K562 (cell line): ENCODE data around the gene HNRNPD. TPM values are rescaled to one million over a fixed set of nuclear protein-coding genes. Genes with fewer than 3 reads are reported as not detected.
A peak's percentile ranks its signal among the peaks of the same experiment; 100 is the strongest.

Experiments used
- ATAC-seq: fragments of 200-7000 bp; cut with Tn5 transposase; 3 replicates; pipeline ENCODE4 v1.9.1; 2020; ENCODE audit warnings: moderate library complexity
- BruUV-seq: library from RNA; stranded (reverse); fragments of 400-500 nt; replicated peaks from 2 replicates; lab custom pipeline; 2021; lab: Mats Ljungman, UMichigan
- CTCF ChIA-PET: fragments of 300-600 bp; formaldehyde crosslinking; extraction: SDS; loops from one replicate; lab custom pipeline; 2021; ENCODE audit warnings: low intra/inter-chr PET ratio; lab: Yijun Ruan, JAX
- POLR2A ChIA-PET: fragments of 300-600, 350-650 bp; sonication (Branson Sonifier 250); formaldehyde crosslinking; extraction: SDS; loops from one replicate; lab custom pipeline; 2021; ENCODE audit warnings: antibody characterized with exemption, inconsistent platforms; lab: Yijun Ruan, JAX
- DNase-seq, 4 experiments: peaks; one replicate each; pipeline versions ENCODE4 v3.0.0 to v3.0.0-alpha.2; 2011 to 2018; ENCODE audit warnings: low spot score in 3 of 4, mixed read lengths in 3 of 4; ENCODE audit errors: extremely low read depth in 1 of 4
- FAIRE-seq: peaks from 2 replicates; lab custom pipeline; 2011; peaks lifted over from hg19 to GRCh38; lab: Jason Lieb, UNC
- H2AFZ ChIP-seq: 2 replicates; pipeline ENCODE4 v1.6.0; 2011; ENCODE audit warnings: low read depth, low read length, control low read depth, inconsistent platforms
- H3K27ac ChIP-seq: fragments of 200-600 bp; 3 replicates; pipeline ENCODE4 v1.8.0; 2011; ENCODE audit warnings: low read depth, mild to moderate bottlenecking, control low read depth, inconsistent platforms, low read length, moderate library complexity, mixed read lengths; ENCODE audit errors: extremely low read depth
- H3K27me3 ChIP-seq, 2 experiments: fragments of 300-600 bp in 1 of 2; 2 replicates in 1 of 2; 3 replicates in 1 of 2; pipeline versions ENCODE4 v1.6.0 to v1.8.0; 2011; ENCODE audit warnings: inconsistent platforms in 2 of 2, low read length in 2 of 2, mild to moderate bottlenecking in 1 of 2, mixed read lengths in 1 of 2, moderate library complexity in 1 of 2; ENCODE audit not compliant: control insufficient read depth in 2 of 2, insufficient read depth in 2 of 2
- H3K36me3 ChIP-seq: fragments of 300-600 bp; 3 replicates; pipeline ENCODE4 v1.8.0; 2011; ENCODE audit warnings: mild to moderate bottlenecking, low read length, inconsistent platforms; ENCODE audit not compliant: control insufficient read depth, insufficient read depth
- H3K4me1 ChIP-seq, 2 experiments: fragments of 200-600 bp in 1 of 2; replicated peaks in 1 of 2; 2 replicates in 1 of 2; 3 replicates in 1 of 2; pipeline versions ENCODE4 v1.5.1 to v1.8.0; 2011; ENCODE audit warnings: inconsistent platforms in 2 of 2, low read length in 2 of 2, mild to moderate bottlenecking in 1 of 2, mixed read lengths in 1 of 2, moderate library complexity in 1 of 2; ENCODE audit not compliant: control insufficient read depth in 2 of 2, insufficient read depth in 2 of 2
- H3K4me2 ChIP-seq: 2 replicates; pipeline ENCODE4 v1.6.1; 2011; ENCODE audit warnings: low read length, control low read depth, inconsistent platforms, mixed read lengths; ENCODE audit not compliant: insufficient read depth
- H3K4me3 ChIP-seq: fragments of 200-600 bp; sonication (generic), shearing (Covaris generic); 2 replicates; pipeline ENCODE4 v1.5.1; 2016; ENCODE audit warnings: control low read depth, inconsistent platforms
- H3K79me2 ChIP-seq: fragments of 200-600 bp; 3 replicates; pipeline ENCODE4 v1.8.0; 2011; ENCODE audit warnings: low read length, inconsistent platforms; ENCODE audit not compliant: control insufficient read depth, insufficient read depth
- H3K9ac ChIP-seq, 2 experiments: 2 replicates each; pipeline versions ENCODE4 v1.6.0 to v1.6.1; 2011; ENCODE audit warnings: low read depth in 2 of 2, low read length in 2 of 2, control low read depth in 1 of 2, inconsistent platforms in 1 of 2, mild to moderate bottlenecking in 1 of 2, mixed read lengths in 1 of 2; ENCODE audit not compliant: insufficient read depth in 1 of 2
- H3K9me1 ChIP-seq: one replicate; pipeline ENCODE4 v1.6.0; 2011; ENCODE audit warnings: inconsistent platforms, mild to moderate bottlenecking, low read length, moderate library complexity; ENCODE audit not compliant: control insufficient read depth, insufficient read depth
- H3K9me3 ChIP-seq: replicated peaks from 2 replicates; pipeline ENCODE4 v1.5.1; 2011; ENCODE audit warnings: low read depth, low read length, inconsistent platforms; ENCODE audit not compliant: control insufficient read depth, insufficient read depth
- H4K20me1 ChIP-seq: replicated peaks from 2 replicates; pipeline ENCODE4 v1.6.1; 2011; ENCODE audit warnings: low read length, inconsistent platforms, mixed read lengths; ENCODE audit not compliant: control insufficient read depth, insufficient read depth
- CEBPB ChIP-seq: fragments of 450-650 bp; IDR thresholded peaks from 2 replicates; pipeline ENCODE4 v1.6.1; 2016; ENCODE audit warnings: missing genetic modification characterization, missing compliant biosample characterization
- CHD1 ChIP-seq: fragments of 200-600 bp; sonication (generic); IDR thresholded peaks from one replicate; pipeline ENCODE4 v1.6.1; 2012; ENCODE audit warnings: mild to moderate bottlenecking, moderate library complexity, low read length, inconsistent platforms
- CXXC5 ChIP-seq: fragments of 250-450 bp; sonication (Bioruptor Pico); IDR thresholded peaks from 2 replicates; pipeline ENCODE4 v1.8.0; 2022; ENCODE audit warnings: inconsistent platforms, mild to moderate bottlenecking, moderate library complexity
- FOXP4 ChIP-seq: sonication (generic); formaldehyde crosslinking; IDR thresholded peaks from 2 replicates; pipeline ENCODE4 v1.8.0; 2022; ENCODE audit warnings: mild to moderate bottlenecking, missing genetic modification reagents, borderline replicate concordance
- GTF2A2 ChIP-seq: IDR thresholded peaks from 2 replicates; pipeline ENCODE4 v1.6.1; 2016; ENCODE audit warnings: mild to moderate bottlenecking, missing genetic modification characterization, missing compliant biosample characterization
- MYC ChIP-seq, 2 experiments: fragments of 250-450 bp in 1 of 2; sonication (Bioruptor Pico) in 1 of 2; IDR thresholded peaks; 2 replicates each; pipeline versions ENCODE4 v1.5.1 to v1.6.1; 2012 to 2021; ENCODE audit warnings: low read depth in 2 of 2, borderline replicate concordance in 1 of 2, improper control_type of control experiment in 1 of 2, low read length in 1 of 2, mild to moderate bottlenecking in 1 of 2, moderate library complexity in 1 of 2
- NBN ChIP-seq: fragments of 450-650 bp; IDR thresholded peaks from 2 replicates; pipeline ENCODE4 v1.6.1; 2016; ENCODE audit warnings: low read depth, mild to moderate bottlenecking
- POU5F1 ChIP-seq: fragments of 150-350 bp; IDR thresholded peaks from 2 replicates; pipeline ENCODE4 v1.6.1; 2014; ENCODE audit warnings: borderline replicate concordance, low read length, low read depth, mild to moderate bottlenecking; ENCODE audit not compliant: partially characterized antibody
- RHOXF2B ChIP-seq: fragments of 250-450 bp; sonication (Bioruptor Pico); conservative IDR thresholded peaks from 2 replicates; pipeline ENCODE4 v1.5.1; 2021
- SOX6 ChIP-seq: fragments of 450-650 bp; IDR thresholded peaks from 2 replicates; pipeline ENCODE4 v1.6.1; 2014; ENCODE audit warnings: mild to moderate bottlenecking
- TAF1 ChIP-seq: IDR thresholded peaks from 2 replicates; pipeline ENCODE4 v1.6.1; 2011; ENCODE audit warnings: mild to moderate bottlenecking, low read length, moderate library complexity; ENCODE audit not compliant: insufficient read depth, control insufficient read depth, severe bottlenecking; ENCODE audit errors: extremely low read depth
- YBX1 ChIP-seq: fragments of 450-650 bp; IDR thresholded peaks from 2 replicates; pipeline ENCODE4 v1.7.1; 2016; ENCODE audit warnings: mild to moderate bottlenecking
- WGBS: fragments of 100-300 bp; shearing (Covaris generic); methylation state at CpG from one replicate; pipeline ENCODE4 v1.1.6; 2016; ENCODE audit warnings: low coverage, mixed read lengths; ENCODE audit not compliant: insufficient coverage; ENCODE audit errors: missing lambda C conversion rate; 5-methylcytosine and 5-hydroxymethylcytosine counted together
- in situ Hi-C: fragments of 300-500 bp; cut with MboI; formaldehyde crosslinking; loops from 4 replicates; pipeline ENCODE4 v1.15.0; 2018; ENCODE audit warnings: inconsistent platforms, mixed read lengths
- intact Hi-C: fragments of 100-400 bp; cut with micrococcal nuclease; formaldehyde crosslinking; loops from 2 replicates; pipeline ENCODE4 v1.14.2; 2022
- polyA plus RNA-seq, 8 experiments: library from polyadenylated mRNA; depleted of rRNA in 4 of 8; stranded (reverse) in 5 of 8; unstranded in 3 of 8; fragments of >200 nt; fragmentation: Nextera tagmentation in 2 of 8; fragmentation: Illumina TruSeq in 1 of 8; extraction: Ambion mirVana in 2 of 8; extraction: Trizol in 1 of 8; gene quantifications; 2 replicates each; pipeline versions ENCODE4 v1.2.1 to v1.2.3, GENCODE V29; 2011 to 2014; ENCODE audit warnings: inconsistent platforms in 1 of 8, missing spikeins in 1 of 8
- total RNA-seq, 7 experiments: library from RNA; depleted of rRNA in 6 of 7; stranded (reverse); fragments of >200 nt in 6 of 7; fragmentation: Illumina TruSeq in 2 of 7; extraction: Trizol in 2 of 7; gene quantifications; 2 replicates each; pipeline versions ENCODE4 v1.2.1 to v1.2.3, GENCODE V29; 2011 to 2021; ENCODE audit warnings: low replicate concordance in 1 of 7
- TF ChIP-seq, protein P1 (sequence below): fragments of 250-450 bp; sonication (Bioruptor Pico); IDR thresholded peaks from 2 replicates; pipeline ENCODE4 v1.4.0; 2020
- TF ChIP-seq, protein P2 (sequence below): fragments of 250-450 bp; sonication (Bioruptor Pico); IDR thresholded peaks from 2 replicates; pipeline ENCODE4 v1.9.0; 2021; ENCODE audit warnings: mild to moderate bottlenecking, inconsistent platforms

The HNRNPD gene
- total and polyA plus RNA-seq, 9 of the 15 experiments (the other 6 are each of a cell fraction or from before 2014, with no cell fraction given) = 92.4 to 955 (median 160) TPM

- in situ Hi-C loops = no loop called here
- ChIA-PET POLR2A (interaction anchor here (0.8 to 3.2 kb wide), 8 partner anchors 11 to 1106 kb away, joined by 3 to 25 read pairs (median 4); no protein-coding TSS in a partner anchor), CTCF (interaction anchor here (1.1 kb wide), 1 partner anchor 12 kb away, joined by 5 read pairs; no protein-coding TSS in a partner anchor)
- intact Hi-C loops = loop anchor here (5.0 to 10.0 kb wide), 2 partner anchors 530 to 642 kb away; partner anchors contain the start of genes LIN54 and THAP9
- 1% methylated on average over 35 of the region's 37 CpGs for WGBS
- H2AFZ ChIP-seq = 0 out of 2 replicates have a peak overlapping the region, but pooled peaks have one; percentile 29
- H3K4me2 ChIP-seq = peak overlapping the region; percentile 86
- peak overlapping the region; percentile 100 for H3K27ac ChIP-seq
- peak overlapping the region; percentile 94 for H3K4me3 ChIP-seq
- H3K4me1 ChIP-seq = peaks cover 9 to 17% of the 10 kb centered on the region in 2 experiments
- DNase-seq (peak; percentile 61 to 94 (median 75)), ATAC-seq (peak; percentile 70), FAIRE-seq (peak; percentile 89)
- H3K79me2 ChIP-seq = peaks cover 84% of the 10 kb centered on the region
- peaks cover 52% of the 10 kb centered on the region for H4K20me1 ChIP-seq
- BruUV-seq = no TSS peak
- no peaks in the 10 kb centered on the region for H3K9me3 ChIP-seq
- H3K9ac ChIP-seq = peak overlapping the region; percentile 98 to 99
- peaks cover 54% of the 10 kb centered on the region for H3K36me3 ChIP-seq
- H3K27me3 ChIP-seq = no peaks in the 10 kb centered on the region
- no peaks in the 10 kb centered on the region for H3K9me1 ChIP-seq
- TF ChIP-seq, protein P1, sequence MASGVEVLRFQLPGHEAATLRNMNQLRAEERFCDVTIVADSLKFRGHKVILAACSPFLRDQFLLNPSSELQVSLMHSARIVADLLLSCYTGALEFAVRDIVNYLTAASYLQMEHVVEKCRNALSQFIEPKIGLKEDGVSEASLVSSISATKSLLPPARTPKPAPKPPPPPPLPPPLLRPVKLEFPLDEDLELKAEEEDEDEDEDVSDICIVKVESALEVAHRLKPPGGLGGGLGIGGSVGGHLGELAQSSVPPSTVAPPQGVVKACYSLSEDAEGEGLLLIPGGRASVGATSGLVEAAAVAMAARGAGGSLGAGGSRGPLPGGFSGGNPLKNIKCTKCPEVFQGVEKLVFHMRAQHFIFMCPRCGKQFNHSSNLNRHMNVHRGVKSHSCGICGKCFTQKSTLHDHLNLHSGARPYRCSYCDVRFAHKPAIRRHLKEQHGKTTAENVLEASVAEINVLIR (CRISPR knock-in tag) = no peak
- TF ChIP-seq, protein P2, sequence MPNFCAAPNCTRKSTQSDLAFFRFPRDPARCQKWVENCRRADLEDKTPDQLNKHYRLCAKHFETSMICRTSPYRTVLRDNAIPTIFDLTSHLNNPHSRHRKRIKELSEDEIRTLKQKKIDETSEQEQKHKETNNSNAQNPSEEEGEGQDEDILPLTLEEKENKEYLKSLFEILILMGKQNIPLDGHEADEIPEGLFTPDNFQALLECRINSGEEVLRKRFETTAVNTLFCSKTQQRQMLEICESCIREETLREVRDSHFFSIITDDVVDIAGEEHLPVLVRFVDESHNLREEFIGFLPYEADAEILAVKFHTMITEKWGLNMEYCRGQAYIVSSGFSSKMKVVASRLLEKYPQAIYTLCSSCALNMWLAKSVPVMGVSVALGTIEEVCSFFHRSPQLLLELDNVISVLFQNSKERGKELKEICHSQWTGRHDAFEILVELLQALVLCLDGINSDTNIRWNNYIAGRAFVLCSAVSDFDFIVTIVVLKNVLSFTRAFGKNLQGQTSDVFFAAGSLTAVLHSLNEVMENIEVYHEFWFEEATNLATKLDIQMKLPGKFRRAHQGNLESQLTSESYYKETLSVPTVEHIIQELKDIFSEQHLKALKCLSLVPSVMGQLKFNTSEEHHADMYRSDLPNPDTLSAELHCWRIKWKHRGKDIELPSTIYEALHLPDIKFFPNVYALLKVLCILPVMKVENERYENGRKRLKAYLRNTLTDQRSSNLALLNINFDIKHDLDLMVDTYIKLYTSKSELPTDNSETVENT (CRISPR knock-in tag) = no peak
- TF ChIP-seq FOXP4 (CRISPR knock-in tag) = no peak
- no peak for TF ChIP-seq CXXC5
- peak; percentile 89 for TF ChIP-seq TAF1
- peak; percentile 75; the same call in 1 of the 2 replicates for TF ChIP-seq NBN
- no peak for TF ChIP-seq YBX1
- TF ChIP-seq CHD1 = peak; percentile 82
- no peak for TF ChIP-seq CEBPB
- TF ChIP-seq RHOXF2B = no peak
- no peak for TF ChIP-seq POU5F1
- TF ChIP-seq SOX6 = 0 out of 2 replicates have a peak, but pooled peaks have one; percentile 20
- TF ChIP-seq GTF2A2 (tag) = no peak
- TF ChIP-seq MYC (IDR thresholded peaks at IDR 0.05; ENCODE audit: low read depth, low read length) = peak; percentile 96
- no peak for TF ChIP-seq MYC (CRISPR knock-in tag; IDR thresholded peaks at IDR 0.05; ENCODE audit: borderline replicate concordance, low read depth)
Observed at GRCh38 chr4:82372517-82373485, 990 bp downstream of the HNRNPD start.
